ENCODE results near the gene ACTN1. TPM values are rescaled to one million over a fixed set of nuclear protein-coding genes. Genes with fewer than 3 reads are reported as not detected.

ACTN1 gene
- total RNA-seq, 1 donor from 2014 or later = 209 TPM

DNA sequence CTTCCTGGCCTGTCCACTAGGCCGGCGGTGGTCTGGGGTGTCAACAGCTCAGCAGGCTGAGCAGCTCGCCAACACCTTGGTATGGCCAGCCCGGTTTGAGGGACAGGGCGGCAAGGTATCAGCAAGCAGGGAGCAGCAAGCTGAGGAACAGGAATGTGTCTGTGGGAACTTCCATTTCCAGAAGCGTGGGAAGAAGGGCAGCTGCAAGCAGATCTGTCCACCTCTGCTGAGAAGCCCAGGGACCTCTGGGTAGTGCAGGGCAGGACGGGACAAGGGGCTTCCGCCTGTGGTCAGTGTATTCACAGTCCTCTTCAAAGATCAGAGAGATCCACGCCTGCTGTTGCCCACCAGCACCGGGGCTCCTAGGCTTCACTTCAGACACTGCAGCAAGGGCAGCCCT lies 36.0 kb downstream of the ACTN1 start:
- H3K36me3 ChIP-seq = no peaks in the 10 kb centered on the region
- intact Hi-C loops (cut with DNase I) = no loop called here
- DNase-seq (ENCODE audit: extremely low spot score in 2 of 2) = no peak
- H3K27ac ChIP-seq = peak overlapping the region; percentile 28
- no peak overlapping the region for H3K4me3 ChIP-seq
- peaks cover 97% of the 10 kb centered on the region for H3K4me1 ChIP-seq
- H3K27me3 ChIP-seq = no peaks in the 10 kb centered on the region
- TF ChIP-seq, protein P1, sequence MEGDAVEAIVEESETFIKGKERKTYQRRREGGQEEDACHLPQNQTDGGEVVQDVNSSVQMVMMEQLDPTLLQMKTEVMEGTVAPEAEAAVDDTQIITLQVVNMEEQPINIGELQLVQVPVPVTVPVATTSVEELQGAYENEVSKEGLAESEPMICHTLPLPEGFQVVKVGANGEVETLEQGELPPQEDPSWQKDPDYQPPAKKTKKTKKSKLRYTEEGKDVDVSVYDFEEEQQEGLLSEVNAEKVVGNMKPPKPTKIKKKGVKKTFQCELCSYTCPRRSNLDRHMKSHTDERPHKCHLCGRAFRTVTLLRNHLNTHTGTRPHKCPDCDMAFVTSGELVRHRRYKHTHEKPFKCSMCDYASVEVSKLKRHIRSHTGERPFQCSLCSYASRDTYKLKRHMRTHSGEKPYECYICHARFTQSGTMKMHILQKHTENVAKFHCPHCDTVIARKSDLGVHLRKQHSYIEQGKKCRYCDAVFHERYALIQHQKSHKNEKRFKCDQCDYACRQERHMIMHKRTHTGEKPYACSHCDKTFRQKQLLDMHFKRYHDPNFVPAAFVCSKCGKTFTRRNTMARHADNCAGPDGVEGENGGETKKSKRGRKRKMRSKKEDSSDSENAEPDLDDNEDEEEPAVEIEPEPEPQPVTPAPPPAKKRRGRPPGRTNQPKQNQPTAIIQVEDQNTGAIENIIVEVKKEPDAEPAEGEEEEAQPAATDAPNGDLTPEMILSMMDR (IDR thresholded peaks at IDR 0.05) = no peak
- TF ChIP-seq POLR2A (IDR thresholded peaks at IDR 0.05) (no peak), POLR2AphosphoS5 (IDR thresholded peaks at IDR 0.05; ENCODE audit: insufficient read depth in 1 of 2, low read depth in 1 of 2) (no peak)
- H3K9me3 ChIP-seq = no peaks in the 10 kb centered on the region

GRCh38 chr14:68942296-68943035 lies 36.6 kb downstream of the ACTN1 start:
- Histone ChIP-seq H3K36me3 (no peaks in the 10 kb centered on the region), H3K4me1 (peaks cover 97% of the 10 kb centered on the region), H3K27ac (peak overlapping the region; percentile 28), H3K4me3 (no peak overlapping the region), H3K9me3 (no peaks in the 10 kb centered on the region), H3K27me3 (no peaks in the 10 kb centered on the region)
- TF ChIP-seq POLR2AphosphoS5 (IDR thresholded peaks at IDR 0.05; ENCODE audit: insufficient read depth in 1 of 2, low read depth in 1 of 2) (no peak), POLR2A (IDR thresholded peaks at IDR 0.05) (no peak)
- TF ChIP-seq, protein P1 (IDR thresholded peaks at IDR 0.05) = no peak
- intact Hi-C loops (cut with DNase I) = no loop called here
- DNase-seq (ENCODE audit: extremely low spot score in 2 of 2) = no peak

GRCh38 chr14:68941820-68942219 lies 37.3 kb downstream of the ACTN1 start:
- Histone ChIP-seq H3K4me1 (peaks cover 97% of the 10 kb centered on the region), H3K36me3 (no peaks in the 10 kb centered on the region), H3K27ac (peak overlapping the region; percentile 83), H3K9me3 (no peaks in the 10 kb centered on the region), H3K4me3 (no peak overlapping the region), H3K27me3 (no peaks in the 10 kb centered on the region)
- intact Hi-C loops (cut with DNase I) = no loop called here
- no peak for DNase-seq (ENCODE audit: extremely low spot score in 2 of 2)
- TF ChIP-seq POLR2A (IDR thresholded peaks at IDR 0.05) (no peak), POLR2AphosphoS5 (IDR thresholded peaks at IDR 0.05; ENCODE audit: insufficient read depth in 1 of 2, low read depth in 1 of 2) (peak; percentile 18 to 61)
- TF ChIP-seq, protein P1 (IDR thresholded peaks at IDR 0.05) = no peak

DNA sequence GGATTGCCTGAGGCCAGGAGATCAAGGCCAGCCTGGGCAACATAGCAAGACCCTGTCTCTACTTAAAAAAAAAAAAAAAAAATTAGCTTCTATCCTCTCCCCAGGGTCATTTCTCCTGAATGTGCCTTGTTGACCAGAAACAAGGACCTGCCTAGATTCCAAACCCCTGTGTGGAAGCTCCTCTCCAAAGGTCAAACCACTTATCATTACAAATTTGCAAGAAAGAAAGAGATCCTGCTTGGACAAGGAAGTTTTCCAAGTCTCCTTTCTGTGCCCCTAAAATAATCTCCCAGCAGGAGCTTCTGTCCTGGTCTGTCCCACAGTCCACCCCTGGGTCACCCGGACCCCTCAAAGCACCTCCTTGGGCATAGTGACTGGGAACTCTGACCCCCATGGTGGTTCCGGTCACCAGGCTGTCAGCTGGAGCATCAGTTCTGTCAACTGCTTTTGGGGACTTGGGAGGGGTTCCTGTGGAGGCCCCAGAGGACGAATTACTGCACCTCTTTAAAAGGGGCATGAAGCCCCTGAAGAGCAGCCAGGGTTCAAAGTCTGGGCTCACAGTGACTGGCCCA lies 38.4 kb downstream of the ACTN1 start:
- Histone ChIP-seq H3K4me1 (peaks cover 92% of the 10 kb centered on the region), H3K9me3 (no peaks in the 10 kb centered on the region), H3K4me3 (no peak overlapping the region), H3K36me3 (no peaks in the 10 kb centered on the region), H3K27ac (peak overlapping the region; percentile 83), H3K27me3 (no peaks in the 10 kb centered on the region)
- TF ChIP-seq POLR2AphosphoS5 (IDR thresholded peaks at IDR 0.05; ENCODE audit: insufficient read depth in 1 of 2, low read depth in 1 of 2) (no peak), POLR2A (IDR thresholded peaks at IDR 0.05) (no peak)
- TF ChIP-seq, protein P1 (IDR thresholded peaks at IDR 0.05) = no peak
- DNase-seq (ENCODE audit: extremely low spot score in 2 of 2) = no peak
- intact Hi-C loops (cut with DNase I) = no loop called here
